ENCODE data around the gene HM13.
A peak's percentile ranks its signal among the peaks of the same experiment; 100 is the strongest.

The HM13 gene

DNA sequence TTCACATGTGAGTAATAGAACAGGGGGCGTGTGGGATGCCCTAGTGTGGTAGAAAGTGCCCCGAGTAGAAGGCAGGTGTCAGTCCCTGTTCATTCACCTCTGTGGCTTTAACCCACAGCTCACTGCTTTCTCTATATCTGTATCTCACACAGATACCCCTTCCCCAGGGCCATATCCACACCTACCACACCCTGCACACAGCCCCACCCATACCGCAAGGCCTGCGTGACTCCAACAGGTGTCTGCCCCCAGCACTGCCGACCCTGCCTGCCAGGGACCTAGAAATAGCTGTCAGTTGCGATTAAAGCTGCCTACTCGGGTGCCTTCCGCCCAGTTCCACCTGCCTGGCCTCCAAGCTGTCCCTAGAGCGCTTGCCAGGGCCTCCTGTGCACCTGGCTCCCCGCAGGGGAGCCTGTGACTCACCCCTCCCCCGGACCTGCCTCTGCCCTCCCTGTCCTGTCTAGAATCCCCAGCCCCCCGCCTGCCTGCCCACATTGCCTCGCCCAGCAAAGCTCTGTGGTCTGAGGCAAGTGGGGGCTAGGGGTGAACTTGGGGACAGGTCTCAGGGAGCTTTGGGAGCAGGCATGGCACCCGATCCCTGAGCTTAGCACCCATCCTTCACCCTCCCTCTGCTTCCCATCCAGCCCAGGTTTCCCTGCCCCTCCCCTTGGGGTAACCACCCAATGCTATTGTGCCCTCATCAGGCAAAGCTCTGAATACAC is 52.6 kb downstream of the HM13 start:
- H4K8ac ChIP-seq (ENCODE audit: low read depth, low read length) = no peak overlapping the region
- WGBS (ENCODE audit: extremely low coverage, insufficient coverage, low lambda C conversion rate) = no CpG with 5 or more reads among the region's 14 CpGs
- peaks cover 8% of the 10 kb centered on the region for H3K36me3 ChIP-seq (ENCODE audit: control insufficient read depth, insufficient read depth, low read length)
- no peak overlapping the region for H2BK15ac ChIP-seq (replicated peaks; ENCODE audit: low read depth)
- no peak overlapping the region for H3K18ac ChIP-seq (ENCODE audit: low read length)
- H3K4me3 ChIP-seq (ENCODE audit: low read length) = no peak overlapping the region
- no peak overlapping the region for H3K27ac ChIP-seq (ENCODE audit: low read depth, low read length)
- no peak overlapping the region for H4K5ac ChIP-seq (ENCODE audit: low read length)
- no peak overlapping the region for H3K4ac ChIP-seq (ENCODE audit: low read depth, low read length)
- H3K23ac ChIP-seq (ENCODE audit: low read length) = no peak overlapping the region
- no peak overlapping the region for H3K9ac ChIP-seq (ENCODE audit: low read length)
- H3K27me3 ChIP-seq (ENCODE audit: insufficient read depth, low read length, poor library complexity) = no peaks in the 10 kb centered on the region
- peak overlapping the region; percentile 6 for H3K56ac ChIP-seq (ENCODE audit: low read length)
- H3K79me2 ChIP-seq (ENCODE audit: control insufficient read depth, insufficient read depth, low read length) = no peaks in the 10 kb centered on the region
- H3K4me1 ChIP-seq (ENCODE audit: control insufficient read depth, low read depth, low read length) = peaks cover 4% of the 10 kb centered on the region
- DNase-seq = no peak
- H3K4me2 ChIP-seq (ENCODE audit: low read length) = no peak overlapping the region
- no peak overlapping the region for H2BK120ac ChIP-seq (ENCODE audit: low read depth, low read length)
- H2AK5ac ChIP-seq (ENCODE audit: low read length) = no peak overlapping the region
- H3K79me1 ChIP-seq (ENCODE audit: low read length) = no peaks in the 10 kb centered on the region
- no peak overlapping the region for H2BK5ac ChIP-seq (ENCODE audit: low read length)

DNA sequence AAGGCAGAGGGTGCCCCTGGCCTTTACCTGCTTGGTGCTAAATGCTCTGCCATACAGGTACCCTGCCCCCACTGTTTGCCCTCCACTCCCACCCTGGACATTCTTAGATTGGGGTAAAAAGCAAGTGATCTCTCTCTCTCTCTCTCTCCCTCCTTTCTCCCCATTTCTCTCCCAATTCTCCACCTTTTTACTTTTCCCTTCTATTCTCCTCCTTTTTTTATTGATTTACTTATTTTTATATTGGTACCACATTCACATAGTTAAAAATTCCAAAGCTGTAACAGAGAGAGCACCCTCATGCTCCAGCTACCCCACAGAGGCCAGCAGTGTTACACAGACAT is 53.1 kb downstream of the HM13 start:
- no peak for DNase-seq
- H3K36me3 ChIP-seq (ENCODE audit: control insufficient read depth, insufficient read depth, low read length) = peaks cover 7% of the 10 kb centered on the region
- no peak overlapping the region for H2BK15ac ChIP-seq (replicated peaks; ENCODE audit: low read depth)
- no peak overlapping the region for H3K23ac ChIP-seq (ENCODE audit: low read length)
- H3K4me1 ChIP-seq (ENCODE audit: control insufficient read depth, low read depth, low read length) = peaks cover 8% of the 10 kb centered on the region
- no peak overlapping the region for H4K8ac ChIP-seq (ENCODE audit: low read depth, low read length)
- H3K4me2 ChIP-seq (ENCODE audit: low read length) = no peak overlapping the region
- H3K27ac ChIP-seq (ENCODE audit: low read depth, low read length) = no peak overlapping the region
- H4K5ac ChIP-seq (ENCODE audit: low read length) = no peak overlapping the region
- H3K56ac ChIP-seq (ENCODE audit: low read length) = peak overlapping the region; percentile 6
- no peak overlapping the region for H2BK5ac ChIP-seq (ENCODE audit: low read length)
- no peak overlapping the region for H2BK120ac ChIP-seq (ENCODE audit: low read depth, low read length)
- H3K27me3 ChIP-seq (ENCODE audit: insufficient read depth, low read length, poor library complexity) = no peaks in the 10 kb centered on the region
- H3K9ac ChIP-seq (ENCODE audit: low read length) = no peak overlapping the region
- H3K4me3 ChIP-seq (ENCODE audit: low read length) = no peak overlapping the region
- no peaks in the 10 kb centered on the region for H3K79me2 ChIP-seq (ENCODE audit: control insufficient read depth, insufficient read depth, low read length)
- H2AK5ac ChIP-seq (ENCODE audit: low read length) = no peak overlapping the region
- no peak overlapping the region for H3K4ac ChIP-seq (ENCODE audit: low read depth, low read length)
- no peaks in the 10 kb centered on the region for H3K79me1 ChIP-seq (ENCODE audit: low read length)
- H3K18ac ChIP-seq (ENCODE audit: low read length) = no peak overlapping the region

- Histone ChIP-seq H3K18ac (ENCODE audit: low read length) (no peak overlapping the region), H3K23ac (ENCODE audit: low read length) (no peak overlapping the region), H4K5ac (ENCODE audit: low read length) (no peak overlapping the region), H3K9ac (ENCODE audit: low read length) (peak overlapping the region; percentile 13), H3K79me2 (ENCODE audit: control insufficient read depth, insufficient read depth, low read length) (no peaks in the 10 kb centered on the region), H3K4me1 (ENCODE audit: control insufficient read depth, low read depth, low read length) (peaks cover 8% of the 10 kb centered on the region), H3K4ac (ENCODE audit: low read depth, low read length) (no peak overlapping the region), H2BK120ac (ENCODE audit: low read depth, low read length) (no peak overlapping the region), H3K79me1 (ENCODE audit: low read length) (no peaks in the 10 kb centered on the region), H3K56ac (ENCODE audit: low read length) (peak overlapping the region; percentile 52), H2BK5ac (ENCODE audit: low read length) (no peak overlapping the region), H2BK15ac (replicated peaks; ENCODE audit: low read depth) (no peak overlapping the region), H4K8ac (ENCODE audit: low read depth, low read length) (no peak overlapping the region), H2AK5ac (ENCODE audit: low read length) (no peak overlapping the region), H3K27ac (ENCODE audit: low read depth, low read length) (no peak overlapping the region), H3K36me3 (ENCODE audit: control insufficient read depth, insufficient read depth, low read length) (peaks cover 6% of the 10 kb centered on the region), H3K4me3 (ENCODE audit: low read length) (no peak overlapping the region), H3K27me3 (ENCODE audit: insufficient read depth, low read length, poor library complexity) (no peaks in the 10 kb centered on the region), H3K4me2 (ENCODE audit: low read length) (no peak overlapping the region)
- no peak for DNase-seq
- WGBS (ENCODE audit: extremely low coverage, insufficient coverage, low lambda C conversion rate) = no CpG with 5 or more reads among the region's 21 CpGs
Observed at GRCh38 chr20:31568041-31568731, 53.9 kb downstream of the HM13 start.

- Histone ChIP-seq H3K79me2 (ENCODE audit: control insufficient read depth, insufficient read depth, low read length) (no peaks in the 10 kb centered on the region), H4K8ac (ENCODE audit: low read depth, low read length) (no peak overlapping the region), H3K27ac (ENCODE audit: low read depth, low read length) (peak overlapping the region; percentile 6), H3K36me3 (ENCODE audit: control insufficient read depth, insufficient read depth, low read length) (peaks cover 6% of the 10 kb centered on the region), H2BK15ac (replicated peaks; ENCODE audit: low read depth) (no peak overlapping the region), H3K56ac (ENCODE audit: low read length) (peak overlapping the region; percentile 52), H3K23ac (ENCODE audit: low read length) (no peak overlapping the region), H4K5ac (ENCODE audit: low read length) (no peak overlapping the region), H2BK120ac (ENCODE audit: low read depth, low read length) (no peak overlapping the region), H3K18ac (ENCODE audit: low read length) (no peak overlapping the region), H2AK5ac (ENCODE audit: low read length) (no peak overlapping the region), H3K4me1 (ENCODE audit: control insufficient read depth, low read depth, low read length) (peaks cover 9% of the 10 kb centered on the region), H3K79me1 (ENCODE audit: low read length) (peaks cover 2% of the 10 kb centered on the region), H3K4me3 (ENCODE audit: low read length) (no peak overlapping the region), H3K27me3 (ENCODE audit: insufficient read depth, low read length, poor library complexity) (no peaks in the 10 kb centered on the region), H3K4ac (ENCODE audit: low read depth, low read length) (peak overlapping the region; percentile 36), H3K4me2 (ENCODE audit: low read length) (no peak overlapping the region), H3K9ac (ENCODE audit: low read length) (peak overlapping the region; percentile 29), H2BK5ac (ENCODE audit: low read length) (peak overlapping the region; percentile 16)
- WGBS (ENCODE audit: extremely low coverage, insufficient coverage, low lambda C conversion rate) = no CpG with 5 or more reads among the region's 5 CpGs
- no peak for DNase-seq
Observed at GRCh38 chr20:31568773-31569162, 54.5 kb downstream of the HM13 start.

- no peak overlapping the region for H3K4me3 ChIP-seq (ENCODE audit: low read length)
- no peaks in the 10 kb centered on the region for H3K27me3 ChIP-seq (ENCODE audit: insufficient read depth, low read length, poor library complexity)
- no peak overlapping the region for H4K5ac ChIP-seq (ENCODE audit: low read length)
- no peak overlapping the region for H3K4me2 ChIP-seq (ENCODE audit: low read length)
- peaks cover 11% of the 10 kb centered on the region for H3K4me1 ChIP-seq (ENCODE audit: control insufficient read depth, low read depth, low read length)
- H3K23ac ChIP-seq (ENCODE audit: low read length) = no peak overlapping the region
- H2BK120ac ChIP-seq (ENCODE audit: low read depth, low read length) = peak overlapping the region; percentile 17
- peak overlapping the region; percentile 30 for H3K18ac ChIP-seq (ENCODE audit: low read length)
- peaks cover 3% of the 10 kb centered on the region for H3K36me3 ChIP-seq (ENCODE audit: control insufficient read depth, insufficient read depth, low read length)
- WGBS (ENCODE audit: extremely low coverage, insufficient coverage, low lambda C conversion rate) = no CpG with 5 or more reads among the region's 10 CpGs
- no peak overlapping the region for H4K8ac ChIP-seq (ENCODE audit: low read depth, low read length)
- no peak overlapping the region for H2BK15ac ChIP-seq (replicated peaks; ENCODE audit: low read depth)
- no peaks in the 10 kb centered on the region for H3K79me2 ChIP-seq (ENCODE audit: control insufficient read depth, insufficient read depth, low read length)
- H2AK5ac ChIP-seq (ENCODE audit: low read length) = no peak overlapping the region
- DNase-seq = peak; percentile 71
- H3K56ac ChIP-seq (ENCODE audit: low read length) = peak overlapping the region; percentile 72
- H3K4ac ChIP-seq (ENCODE audit: low read depth, low read length) = peak overlapping the region; percentile 83
- H3K9ac ChIP-seq (ENCODE audit: low read length) = peak overlapping the region; percentile 65
- H3K79me1 ChIP-seq (ENCODE audit: low read length) = peaks cover 3% of the 10 kb centered on the region
- no peak overlapping the region for H3K27ac ChIP-seq (ENCODE audit: low read depth, low read length)
- peak overlapping the region; percentile 83 for H2BK5ac ChIP-seq (ENCODE audit: low read length)
Observed at GRCh38 chr20:31569163-31570020, 55.1 kb downstream of the HM13 start.

Measured in mesendoderm (in vitro differentiated cells).